Neutrophil (primary cell): ENCODE results near the gene GPR25.

ENCODE experiments used
- H3K27ac ChIP-seq: fragments of 200-600 bp; sonication (generic); 2 replicates; pipeline ENCODE4 v1.5.1; 2016; ENCODE audit warnings: mild to moderate bottlenecking, moderate library complexity
- H3K27me3 ChIP-seq: fragments of 200-600 bp; sonication (generic); 2 replicates; pipeline ENCODE4 v1.6.0; 2016; ENCODE audit warnings: mild to moderate bottlenecking
- H3K36me3 ChIP-seq: fragments of 200-600 bp; sonication (generic); 2 replicates; pipeline ENCODE4 v1.5.1; 2017
- H3K4me1 ChIP-seq, 2 experiments: fragments of 200-600 bp in 1 of 2; sonication (generic) in 1 of 2; 1 replicate in 1 of 2; 2 replicates in 1 of 2; pipeline versions ENCODE4 v1.5.1 to v1.6.1; 2013 to 2016; ENCODE audit warnings: low read depth in 1 of 2, low read length in 1 of 2, mild to moderate bottlenecking in 1 of 2, moderate library complexity in 1 of 2; ENCODE audit not compliant: control insufficient read depth in 1 of 2, insufficient read depth in 1 of 2
- H3K4me3 ChIP-seq, 2 experiments: fragments of 200-600 bp in 1 of 2; sonication (generic) in 1 of 2; 1 replicate in 1 of 2; 2 replicates in 1 of 2; pipeline ENCODE4 v1.5.1; 2013 to 2016; ENCODE audit warnings: low read depth in 1 of 2, low read length in 1 of 2, mild to moderate bottlenecking in 1 of 2, moderate library complexity in 1 of 2
- H3K9me3 ChIP-seq: fragments of 200-600 bp; sonication (generic); 2 replicates; pipeline ENCODE4 v1.5.1; 2016
- TF ChIP-seq, protein P1 (sequence below): fragments of 200-600 bp; sonication (generic); IDR thresholded peaks from 2 replicates; pipeline ENCODE4 v1.5.1; 2016; ENCODE audit warnings: antibody characterized with exemption

Gene GPR25

DNA sequence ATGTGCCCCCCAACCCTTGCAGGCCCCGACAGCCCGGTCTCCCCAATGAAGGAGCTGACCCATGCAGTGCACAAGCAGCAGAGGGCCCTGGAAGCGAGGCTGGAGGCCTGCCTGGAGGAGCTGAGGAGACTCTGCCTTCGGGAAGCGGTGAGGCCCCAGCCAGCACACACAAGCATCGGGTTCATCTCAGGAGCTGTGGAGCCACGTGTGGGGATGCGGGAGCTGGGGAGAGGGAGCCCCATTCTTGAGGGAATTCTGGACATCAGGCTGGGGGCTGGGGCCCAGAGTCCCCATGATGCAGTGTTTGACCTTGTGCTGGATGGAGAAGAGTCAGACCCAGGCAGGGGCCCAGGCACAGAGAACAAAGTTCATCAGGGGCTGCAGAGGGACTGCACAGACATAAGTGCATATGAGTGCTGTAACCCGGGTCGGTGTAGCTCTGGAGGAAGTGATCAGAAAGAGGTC is 26.7 kb downstream of the GPR25 start:
- Histone ChIP-seq H3K36me3 (no peaks in the 10 kb centered on the region), H3K9me3 (no peaks in the 10 kb centered on the region), H3K4me1 (peaks cover 40 to 61% of the 10 kb centered on the region in 2 experiments), H3K4me3 (no peak overlapping the region), H3K27ac (peak overlapping the region; percentile 13), H3K27me3 (no peaks in the 10 kb centered on the region)
- TF ChIP-seq, protein P1, sequence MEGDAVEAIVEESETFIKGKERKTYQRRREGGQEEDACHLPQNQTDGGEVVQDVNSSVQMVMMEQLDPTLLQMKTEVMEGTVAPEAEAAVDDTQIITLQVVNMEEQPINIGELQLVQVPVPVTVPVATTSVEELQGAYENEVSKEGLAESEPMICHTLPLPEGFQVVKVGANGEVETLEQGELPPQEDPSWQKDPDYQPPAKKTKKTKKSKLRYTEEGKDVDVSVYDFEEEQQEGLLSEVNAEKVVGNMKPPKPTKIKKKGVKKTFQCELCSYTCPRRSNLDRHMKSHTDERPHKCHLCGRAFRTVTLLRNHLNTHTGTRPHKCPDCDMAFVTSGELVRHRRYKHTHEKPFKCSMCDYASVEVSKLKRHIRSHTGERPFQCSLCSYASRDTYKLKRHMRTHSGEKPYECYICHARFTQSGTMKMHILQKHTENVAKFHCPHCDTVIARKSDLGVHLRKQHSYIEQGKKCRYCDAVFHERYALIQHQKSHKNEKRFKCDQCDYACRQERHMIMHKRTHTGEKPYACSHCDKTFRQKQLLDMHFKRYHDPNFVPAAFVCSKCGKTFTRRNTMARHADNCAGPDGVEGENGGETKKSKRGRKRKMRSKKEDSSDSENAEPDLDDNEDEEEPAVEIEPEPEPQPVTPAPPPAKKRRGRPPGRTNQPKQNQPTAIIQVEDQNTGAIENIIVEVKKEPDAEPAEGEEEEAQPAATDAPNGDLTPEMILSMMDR: no peak

DNA sequence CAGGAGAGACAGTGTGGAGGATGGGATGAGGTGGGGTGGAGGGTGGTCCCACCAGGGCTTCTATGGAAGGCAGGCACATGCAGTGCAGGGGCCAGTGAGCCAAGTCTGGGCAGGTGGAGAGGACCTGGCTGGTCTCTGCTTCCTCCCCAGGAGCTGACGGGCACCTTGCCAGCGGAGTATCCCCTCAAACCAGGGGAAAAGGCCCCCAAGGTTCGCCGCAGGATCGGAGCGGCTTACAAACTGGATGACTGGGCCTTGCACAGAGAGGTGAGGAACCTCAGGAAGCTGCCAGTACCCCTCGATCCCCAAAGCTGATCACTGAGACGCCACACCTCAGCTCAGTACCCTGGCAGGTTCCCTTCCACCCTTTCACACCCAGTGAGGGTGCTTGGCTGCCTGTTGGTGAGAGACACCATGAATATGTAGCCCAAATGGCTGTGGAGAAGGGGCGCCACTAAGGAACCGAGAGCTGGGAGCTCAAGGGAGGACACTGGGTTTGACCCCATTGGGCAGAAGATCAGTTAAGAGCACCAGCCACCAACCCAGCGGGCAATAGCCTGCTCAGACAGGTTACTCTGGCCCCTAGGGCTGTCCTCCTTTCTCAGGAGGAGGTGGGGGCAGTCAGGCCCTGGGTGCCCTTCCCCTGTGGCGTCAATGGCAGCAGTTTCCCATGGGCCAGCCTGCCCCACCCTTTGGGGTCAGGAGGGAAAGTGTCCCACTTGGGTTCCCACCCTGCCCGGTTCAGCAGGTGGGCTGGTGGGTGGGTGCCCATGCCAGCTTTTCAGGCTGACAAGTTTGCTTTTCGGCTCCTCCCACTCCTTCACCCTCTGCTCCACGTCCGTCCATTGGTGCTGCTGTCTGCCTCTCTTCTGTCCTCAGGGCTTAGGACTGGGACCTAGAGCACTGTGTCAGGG is 27.4 kb downstream of the GPR25 start:
- Histone ChIP-seq H3K36me3 (no peaks in the 10 kb centered on the region), H3K9me3 (no peaks in the 10 kb centered on the region), H3K27me3 (no peaks in the 10 kb centered on the region), H3K4me1 (peaks cover 47 to 63% of the 10 kb centered on the region in 2 experiments), H3K27ac (no peak overlapping the region), H3K4me3 (no peak overlapping the region)
- TF ChIP-seq, protein P1: no peak

DNA sequence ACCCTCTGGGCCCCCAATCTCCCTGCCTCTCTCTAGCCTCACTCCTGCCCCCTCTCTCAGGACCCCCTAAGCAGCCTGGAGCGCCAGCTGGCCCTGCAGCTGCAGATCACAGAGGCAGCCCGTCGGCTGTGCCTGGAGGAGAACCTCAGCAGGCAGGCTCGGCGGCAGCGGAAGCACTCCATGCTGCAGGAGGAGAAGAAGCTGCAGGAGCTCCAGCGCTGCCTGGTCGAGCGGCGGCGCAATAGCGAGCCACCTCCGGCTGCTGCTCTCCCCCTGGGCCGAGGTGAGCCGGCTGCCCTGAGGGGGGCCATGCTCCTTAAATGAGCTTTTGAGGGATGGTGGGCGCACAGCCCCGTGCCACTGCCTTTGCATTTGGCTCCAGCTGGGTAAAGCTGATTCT is 28.1 kb downstream of the GPR25 start:
- TF ChIP-seq, protein P1: no peak
- Histone ChIP-seq H3K4me3 (no peak overlapping the region), H3K9me3 (no peaks in the 10 kb centered on the region), H3K27me3 (no peaks in the 10 kb centered on the region), H3K27ac (no peak overlapping the region), H3K36me3 (no peaks in the 10 kb centered on the region), H3K4me1 (peaks cover 48 to 63% of the 10 kb centered on the region in 2 experiments)

DNA sequence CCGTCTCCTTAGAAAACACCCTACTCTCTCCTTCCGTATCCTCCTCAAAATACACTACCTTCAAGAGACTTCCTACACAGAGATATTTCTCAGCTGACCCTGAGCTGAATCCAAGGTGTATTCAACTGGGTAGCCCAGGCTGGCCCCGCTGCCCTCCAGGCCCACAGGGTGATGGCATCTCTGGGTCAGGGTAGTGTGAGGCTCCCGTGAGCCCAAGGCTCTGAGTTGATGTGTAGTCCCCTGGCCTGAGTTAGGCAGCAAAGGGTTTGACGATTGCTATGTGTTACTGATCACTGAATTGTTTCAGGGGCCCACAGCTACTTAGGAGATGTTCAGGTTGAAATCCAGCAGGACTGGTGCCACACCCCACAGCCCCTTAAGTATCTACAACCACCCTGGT is 28.6 kb downstream of the GPR25 start:
- H3K4me1 ChIP-seq: peaks cover 53 to 63% of the 10 kb centered on the region in 2 experiments
- H3K27ac ChIP-seq: no peak overlapping the region
- no peaks in the 10 kb centered on the region for H3K27me3 ChIP-seq
- TF ChIP-seq, protein P1: no peak
- no peak overlapping the region for H3K4me3 ChIP-seq
- no peaks in the 10 kb centered on the region for H3K9me3 ChIP-seq
- H3K36me3 ChIP-seq: no peaks in the 10 kb centered on the region

DNA sequence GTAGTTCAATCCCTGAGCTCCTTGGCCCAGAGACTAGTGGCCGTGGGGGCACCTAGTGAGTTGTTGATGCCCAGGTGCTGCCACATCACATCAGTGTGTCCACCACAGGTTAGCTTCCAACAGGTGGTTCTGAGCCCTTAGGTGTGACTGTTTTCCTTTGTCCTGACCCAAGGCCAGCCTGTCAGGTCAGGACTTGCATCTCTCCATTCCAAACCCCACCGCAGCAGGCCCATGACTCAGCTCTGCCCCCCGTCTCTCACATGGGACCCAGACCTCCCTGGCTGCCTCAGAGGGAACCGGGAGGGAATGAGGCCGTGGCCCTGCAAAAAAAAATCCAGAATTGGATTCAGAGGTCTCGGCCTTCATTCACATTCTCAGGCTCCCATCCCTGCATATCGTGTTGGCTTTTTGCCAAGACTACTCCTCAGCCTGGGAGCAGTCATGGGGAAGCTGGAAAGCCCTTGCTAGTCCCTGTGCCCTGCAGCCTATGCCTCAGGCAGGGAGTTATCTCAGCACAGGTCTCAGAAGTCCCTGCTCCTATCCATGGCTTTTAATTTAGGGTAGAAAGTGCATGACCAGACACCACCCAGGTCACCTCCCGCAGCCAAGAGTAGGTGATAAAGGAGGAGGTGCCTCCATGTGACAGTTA is 29.1 kb downstream of the GPR25 start:
- peak overlapping the region; percentile 5 for H3K27ac ChIP-seq
- H3K36me3 ChIP-seq: no peaks in the 10 kb centered on the region
- H3K4me3 ChIP-seq: no peak overlapping the region
- peaks cover 59 to 64% of the 10 kb centered on the region in 2 experiments for H3K4me1 ChIP-seq
- no peaks in the 10 kb centered on the region for H3K27me3 ChIP-seq
- TF ChIP-seq, protein P1: no peak
- H3K9me3 ChIP-seq: no peaks in the 10 kb centered on the region
